H9 (cell line): ENCODE results near the gene CRYBB1. TPM values are rescaled to one million over a fixed set of nuclear protein-coding genes. Genes with fewer than 3 reads are reported as not detected.

ENCODE experiments used
- DNase-seq: peaks from one replicate; pipeline ENCODE4 v3.0.0-alpha.2; 2017
- H2AFZ ChIP-seq: one replicate; pipeline ENCODE4 v1.6.1; 2013; ENCODE audit warnings: mild to moderate bottlenecking, low read length, control low read depth, moderate library complexity
- H2AK5ac ChIP-seq: 2 replicates; pipeline ENCODE4 v1.6.1; 2013; ENCODE audit warnings: low read length, control low read depth, mixed read lengths; ENCODE audit not compliant: insufficient read length
- H2BK120ac ChIP-seq: one replicate; pipeline ENCODE4 v1.6.1; 2013; ENCODE audit warnings: low read depth, mild to moderate bottlenecking, low read length, control low read depth, inconsistent platforms; ENCODE audit not compliant: poor library complexity, severe bottlenecking
- H2BK12ac ChIP-seq: 2 replicates; pipeline ENCODE4 v1.6.1; 2013; ENCODE audit warnings: low read length, control low read depth, mixed read lengths, low read depth; ENCODE audit not compliant: insufficient read length
- H2BK15ac ChIP-seq: 2 replicates; pipeline ENCODE4 v1.6.1; 2013; ENCODE audit warnings: low read depth, low read length, control low read depth
- H2BK20ac ChIP-seq: one replicate; pipeline ENCODE4 v1.6.1; 2013; ENCODE audit warnings: low read depth, mild to moderate bottlenecking, low read length, control low read depth, inconsistent platforms; ENCODE audit not compliant: poor library complexity, severe bottlenecking
- H2BK5ac ChIP-seq: 2 replicates; pipeline ENCODE4 v1.6.1; 2013; ENCODE audit warnings: low read length, control low read depth, mixed read lengths; ENCODE audit not compliant: insufficient read length
- H3K14ac ChIP-seq: 2 replicates; pipeline ENCODE4 v1.6.1; 2013; ENCODE audit warnings: low read length, control low read depth; ENCODE audit not compliant: insufficient read depth
- H3K18ac ChIP-seq: 2 replicates; pipeline ENCODE4 v1.6.1; 2013; ENCODE audit warnings: low read depth, mild to moderate bottlenecking, mixed read lengths, low read length, control low read depth; ENCODE audit not compliant: insufficient read length
- H3K23ac ChIP-seq: 2 replicates; pipeline ENCODE4 v1.6.1; 2013; ENCODE audit warnings: low read length, control low read depth, mixed read lengths, low read depth; ENCODE audit not compliant: insufficient read length
- H3K23me2 ChIP-seq: 2 replicates; pipeline ENCODE4 v1.6.1; 2013; ENCODE audit warnings: low read depth, mild to moderate bottlenecking, mixed read lengths, low read length, control low read depth; ENCODE audit not compliant: insufficient read length, poor library complexity, severe bottlenecking
- H3K27ac ChIP-seq: 2 replicates; pipeline ENCODE4 v1.5.1; 2013; ENCODE audit warnings: low read length, control low read depth, mixed read lengths, low read depth; ENCODE audit not compliant: insufficient read length
- H3K27me3 ChIP-seq: 2 replicates; pipeline ENCODE4 v1.6.1; 2013; ENCODE audit warnings: low read length, control low read depth, inconsistent platforms; ENCODE audit not compliant: insufficient read depth
- H3K4ac ChIP-seq: 2 replicates; pipeline ENCODE4 v1.6.1; 2013; ENCODE audit warnings: low read depth, mild to moderate bottlenecking, control low read depth, inconsistent platforms, low read length, moderate library complexity
- H3K4me1 ChIP-seq: 2 replicates; pipeline ENCODE4 v1.6.1; 2013; ENCODE audit warnings: low read length, control low read depth, inconsistent platforms; ENCODE audit not compliant: insufficient read depth
- H3K4me2 ChIP-seq: 2 replicates; pipeline ENCODE4 v1.6.1; 2013; ENCODE audit warnings: low read length, control low read depth, mixed read lengths; ENCODE audit not compliant: insufficient read length, insufficient read depth
- H3K56ac ChIP-seq: 2 replicates; pipeline ENCODE4 v1.6.1; 2013; ENCODE audit warnings: low read depth, mild to moderate bottlenecking, mixed read lengths, low read length, control low read depth; ENCODE audit not compliant: insufficient read length
- H3K79me1 ChIP-seq: 2 replicates; pipeline ENCODE4 v1.6.1; 2013; ENCODE audit warnings: low read depth, mild to moderate bottlenecking, moderate library complexity, low read length, control low read depth, inconsistent platforms; ENCODE audit not compliant: insufficient read depth, poor library complexity, severe bottlenecking
- H3K79me2 ChIP-seq: 2 replicates; pipeline ENCODE4 v1.6.1; 2013; ENCODE audit warnings: low read length, control low read depth, inconsistent platforms; ENCODE audit not compliant: insufficient read depth
- H3K9ac ChIP-seq: 2 replicates; pipeline ENCODE4 v1.6.1; 2013; ENCODE audit warnings: low read length, control low read depth, mixed read lengths; ENCODE audit not compliant: insufficient read length; ENCODE audit errors: extremely low read depth
- H3K9me3 ChIP-seq: one replicate; pipeline ENCODE4 v1.6.1; 2013; ENCODE audit warnings: low read depth, low read length, inconsistent platforms; ENCODE audit not compliant: control insufficient read depth
- H3T11ph ChIP-seq: one replicate; pipeline ENCODE4 v1.6.1; 2013; ENCODE audit warnings: mild to moderate bottlenecking, low read length, control low read depth, inconsistent platforms
- H4K20me1 ChIP-seq: one replicate; pipeline ENCODE4 v1.6.1; 2013; ENCODE audit not compliant: control insufficient read depth, insufficient read length, insufficient read depth
- H4K5ac ChIP-seq: 2 replicates; pipeline ENCODE4 v1.6.1; 2013; ENCODE audit warnings: low read depth, mild to moderate bottlenecking, mixed read lengths, low read length, control low read depth; ENCODE audit not compliant: insufficient read length
- H4K8ac ChIP-seq: replicated peaks from 2 replicates; pipeline ENCODE4 v1.6.1; 2013; ENCODE audit warnings: low read length, control low read depth, mixed read lengths, low read depth; ENCODE audit not compliant: insufficient read length
- H4K91ac ChIP-seq: 2 replicates; pipeline ENCODE4 v1.6.1; 2013; ENCODE audit warnings: low read depth, mild to moderate bottlenecking, moderate library complexity, mixed read lengths, low read length, control low read depth; ENCODE audit not compliant: insufficient read length
- H3K27ac Mint-ChIP-seq, 3 experiments: 2 replicates in 2 of 3; 3 replicates in 1 of 3; pipeline ENCODE4 v1.8.0; 2020 to 2021; ENCODE audit warnings: mixed read lengths in 3 of 3, mild to moderate bottlenecking in 1 of 3, moderate library complexity in 1 of 3
- H3K27me3 Mint-ChIP-seq: 2 replicates; pipeline ENCODE4 v1.8.0; 2021; ENCODE audit warnings: low read depth, mild to moderate bottlenecking, moderate library complexity, mixed read lengths
- H3K36me3 Mint-ChIP-seq, 3 experiments: 2 replicates in 2 of 3; 3 replicates in 1 of 3; pipeline ENCODE4 v1.8.0; 2020 to 2021; ENCODE audit warnings: low read depth in 3 of 3, mixed read lengths in 3 of 3; ENCODE audit not compliant: insufficient read depth in 1 of 3
- H3K4me1 Mint-ChIP-seq, 2 experiments: 2 replicates each; pipeline ENCODE4 v1.8.0; 2020; ENCODE audit warnings: mixed read lengths in 2 of 2
- H3K4me3 Mint-ChIP-seq, 2 experiments: 2 replicates in 1 of 2; 3 replicates in 1 of 2; pipeline ENCODE4 v1.8.0; 2020 to 2021; ENCODE audit warnings: mild to moderate bottlenecking in 2 of 2, mixed read lengths in 2 of 2, moderate library complexity in 1 of 2
- H3K9me3 Mint-ChIP-seq, 2 experiments: 2 replicates in 1 of 2; 3 replicates in 1 of 2; pipeline ENCODE4 v1.8.0; 2020; ENCODE audit warnings: mild to moderate bottlenecking in 2 of 2, mixed read lengths in 2 of 2, moderate library complexity in 1 of 2
- WGBS: extraction: QIAGEN DNeasy Blood & Tissue Kit; methylation state at CpG from one replicate; pipeline ENCODE4 v1.1.7; 2013; ENCODE audit warnings: missing lambda C conversion rate, low lambda C conversion rate, mixed read lengths; ENCODE audit not compliant: insufficient read length; ENCODE audit errors: extremely low coverage; 5-methylcytosine and 5-hydroxymethylcytosine counted together
- total RNA-seq: library from RNA; stranded (reverse); gene quantifications from 2 replicates; pipeline ENCODE4 v1.2.1, GENCODE V29; 2021
- TF ChIP-seq, protein P1 (sequence below): fragments of 200-600 bp; sonication (generic); conservative IDR thresholded peaks from 3 replicates; pipeline ENCODE4 v1.8.0; 2021; ENCODE audit warnings: antibody characterized with exemption, mild to moderate bottlenecking

The CRYBB1 gene
- total RNA-seq, 1 experiment from 2014 or later, result 5.4 TPM

DNA sequence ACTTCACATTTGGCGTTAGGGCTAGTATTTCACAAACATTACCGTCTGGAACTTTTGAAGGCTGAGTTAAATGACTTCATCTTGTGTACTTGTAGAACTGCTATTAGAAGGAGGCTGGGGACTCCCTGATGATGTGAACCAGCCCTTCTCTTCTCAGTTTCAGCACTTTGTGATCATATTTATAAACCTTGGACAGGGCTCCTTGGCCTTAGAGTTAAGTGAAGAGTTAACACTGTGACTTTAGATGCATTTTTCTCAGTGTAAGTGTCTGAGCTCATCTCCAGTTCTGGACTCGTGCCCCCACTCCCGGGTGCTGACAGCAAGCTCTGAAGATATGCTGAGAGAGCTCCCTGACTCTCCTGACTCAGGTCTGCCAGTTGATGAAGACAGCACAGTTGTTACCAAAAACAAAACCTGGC is 48.0 kb upstream of the CRYBB1 start:
- no peak overlapping the region for H2BK20ac ChIP-seq
- peaks cover 38 to 67% of the 10 kb centered on the region in 2 experiments for H3K4me1 Mint-ChIP-seq
- no peak overlapping the region for H3T11ph ChIP-seq
- H3K79me2 ChIP-seq, result no peaks in the 10 kb centered on the region; the same call in 1 of the 2 replicates
- no peak overlapping the region for H3K56ac ChIP-seq
- peaks cover 46 to 96% (median 74%) of the 10 kb centered on the region in 3 experiments; a peak in 6 of 7 replicates for H3K36me3 Mint-ChIP-seq
- TF ChIP-seq, protein P1, sequence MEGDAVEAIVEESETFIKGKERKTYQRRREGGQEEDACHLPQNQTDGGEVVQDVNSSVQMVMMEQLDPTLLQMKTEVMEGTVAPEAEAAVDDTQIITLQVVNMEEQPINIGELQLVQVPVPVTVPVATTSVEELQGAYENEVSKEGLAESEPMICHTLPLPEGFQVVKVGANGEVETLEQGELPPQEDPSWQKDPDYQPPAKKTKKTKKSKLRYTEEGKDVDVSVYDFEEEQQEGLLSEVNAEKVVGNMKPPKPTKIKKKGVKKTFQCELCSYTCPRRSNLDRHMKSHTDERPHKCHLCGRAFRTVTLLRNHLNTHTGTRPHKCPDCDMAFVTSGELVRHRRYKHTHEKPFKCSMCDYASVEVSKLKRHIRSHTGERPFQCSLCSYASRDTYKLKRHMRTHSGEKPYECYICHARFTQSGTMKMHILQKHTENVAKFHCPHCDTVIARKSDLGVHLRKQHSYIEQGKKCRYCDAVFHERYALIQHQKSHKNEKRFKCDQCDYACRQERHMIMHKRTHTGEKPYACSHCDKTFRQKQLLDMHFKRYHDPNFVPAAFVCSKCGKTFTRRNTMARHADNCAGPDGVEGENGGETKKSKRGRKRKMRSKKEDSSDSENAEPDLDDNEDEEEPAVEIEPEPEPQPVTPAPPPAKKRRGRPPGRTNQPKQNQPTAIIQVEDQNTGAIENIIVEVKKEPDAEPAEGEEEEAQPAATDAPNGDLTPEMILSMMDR, result no peak; the same call in 2 of the 3 replicates
- H3K27ac ChIP-seq, result no peak overlapping the region
- no peaks in the 10 kb centered on the region for H3K79me1 ChIP-seq
- no peak overlapping the region for H4K5ac ChIP-seq
- no peak overlapping the region for H3K4me2 ChIP-seq
- no peaks in the 10 kb centered on the region for H3K23me2 ChIP-seq
- no peak overlapping the region for H3K9ac ChIP-seq
- no peak overlapping the region for H3K14ac ChIP-seq
- no peaks in the 10 kb centered on the region for H4K20me1 ChIP-seq
- H3K23ac ChIP-seq, result no peak overlapping the region
- H3K4me1 ChIP-seq, result no peaks in the 10 kb centered on the region; the same call in 1 of the 2 replicates
- H3K9me3 Mint-ChIP-seq, result no peaks in the 10 kb centered on the region
- H2BK120ac ChIP-seq, result no peak overlapping the region
- no peak overlapping the region for H2BK5ac ChIP-seq
- no peaks in the 10 kb centered on the region for H3K27me3 Mint-ChIP-seq
- WGBS, result no CpG with 5 or more reads among the region's 4 CpGs
- H3K18ac ChIP-seq, result no peak overlapping the region
- H3K4me3 Mint-ChIP-seq, result no peak overlapping the region
- H4K91ac ChIP-seq, result no peak overlapping the region
- H2AFZ ChIP-seq, result no peak overlapping the region
- DNase-seq, result no peak
- H4K8ac ChIP-seq, result no peak overlapping the region
- H2BK12ac ChIP-seq, result no peak overlapping the region
- H3K27me3 ChIP-seq, result no peaks in the 10 kb centered on the region
- no peak overlapping the region for H2AK5ac ChIP-seq
- no peak overlapping the region for H2BK15ac ChIP-seq
- no peaks in the 10 kb centered on the region for H3K9me3 ChIP-seq
- no peak overlapping the region for H3K4ac ChIP-seq
- H3K27ac Mint-ChIP-seq, result peak overlapping the region in 1 of 3 experiments; percentile 76; a peak in 1 of 7 replicates
